Pancreas (tissue), 10 donors: Measurements from ENCODE around the gene RNU2-1. TPM values are rescaled to one million over a fixed set of nuclear protein-coding genes. Genes with fewer than 3 reads are reported as not detected.

ENCODE experiments used
- ATAC-seq, 4 donors: fragments of 200-7000 bp; cut with Tn5 transposase; one replicate each; pipeline versions ENCODE4 v1.8.0 to v1.9.1; 2020; ENCODE audit warnings: mild to moderate bottlenecking in 4 of 4, moderate library complexity in 4 of 4
- DNase-seq, 6 donors: peaks; one replicate each; pipeline ENCODE4 v3.0.0-alpha.2; 2020
- FAIRE-seq: peaks from 2 replicates; lab custom pipeline; 2012; peaks lifted over from hg19 to GRCh38; lab: Jason Lieb, UNC
- H3K27ac ChIP-seq, 4 donors: fragments of 200-600 bp; sonication (generic); 1 replicate in 3 of 4; 2 replicates in 1 of 4; pipeline versions ENCODE4 v1.5.0 to v1.8.0; 2020
- H3K27me3 ChIP-seq, 4 donors: fragments of 200-600 bp; one replicate each; pipeline ENCODE4 v1.8.0; 2021
- H3K36me3 ChIP-seq, 3 donors: fragments of 200-600 bp; sonication (generic) in 1 of 3; one replicate each; pipeline versions ENCODE4 v1.5.0 to v1.8.0; 2020 to 2021
- H3K4me1 ChIP-seq, 3 donors: fragments of 200-600 bp; one replicate each; pipeline ENCODE4 v1.8.0; 2021
- H3K4me3 ChIP-seq, 4 donors: fragments of 200-600 bp; sonication (generic) in 2 of 4; one replicate each; pipeline versions ENCODE4 v1.5.0 to v1.8.0; 2020 to 2021
- H3K9me3 ChIP-seq, 4 donors: fragments of 200-600 bp; one replicate each; pipeline ENCODE4 v1.8.0; 2021
- WGBS, 2 donors: extraction: QIAGEN DNeasy Blood & Tissue Kit; methylation state at CpG; one replicate each; pipeline ENCODE4 v1.1.7; 2013; 5-methylcytosine and 5-hydroxymethylcytosine counted together
- intact Hi-C, 3 donors: fragments of 100-400 bp; cut with DNase I; formaldehyde crosslinking; loops; one replicate each; pipeline versions ENCODE4 v1.11.1 to v1.14.2; 2022
- polyA plus RNA-seq, 2 donors: library from polyadenylated mRNA; stranded (reverse); fragments of 200-250 nt; gene quantifications; one replicate each; pipeline ENCODE4 v1.2.3, GENCODE V29; 2013
- total RNA-seq, 6 donors: library from RNA; stranded (reverse); fragmentation: NEBNext Ultra II Directional in 4 of 6; extraction: Animal tissue kit (Norgen Biotek cat#: 25700) in 4 of 6; gene quantifications; one replicate each; pipeline versions ENCODE4 v1.2.1 to v1.2.4, GENCODE V29; 2021 to 2023
- TF ChIP-seq, protein P1 (sequence below), 4 donors: fragments of 200-600 bp; sonication (generic) in 3 of 4; IDR thresholded peaks; one replicate each; pipeline versions ENCODE4 v1.5.0 to v1.8.0; 2021; ENCODE audit warnings: antibody characterized with exemption in 4 of 4
- donor health status: healthy with polysubstance abuse.
- donor health status: DM: no; HTN: no; CAD: no; lungs with moderate emphysema.
- donor health status: DM: no; HTN: no; CAD: no.
- donor health status: control.
- donor health status: control.
- donor health status: Bipolar disorder and iron deficiency.
- donor health status: DM: yes; HTN: yes; CAD: no.
- donor health status: DM: no; HTN: no; CAD: no.
- donor health status: DM: no; HTN: no; CAD: no.
- donor health status: DM: yes; HTN: yes; CAD: no.

The RNU2-1 gene
- total and polyA plus RNA-seq, 8 donors = 653 to 5,015 (median 2,487) TPM; not detected in 2

DNA sequence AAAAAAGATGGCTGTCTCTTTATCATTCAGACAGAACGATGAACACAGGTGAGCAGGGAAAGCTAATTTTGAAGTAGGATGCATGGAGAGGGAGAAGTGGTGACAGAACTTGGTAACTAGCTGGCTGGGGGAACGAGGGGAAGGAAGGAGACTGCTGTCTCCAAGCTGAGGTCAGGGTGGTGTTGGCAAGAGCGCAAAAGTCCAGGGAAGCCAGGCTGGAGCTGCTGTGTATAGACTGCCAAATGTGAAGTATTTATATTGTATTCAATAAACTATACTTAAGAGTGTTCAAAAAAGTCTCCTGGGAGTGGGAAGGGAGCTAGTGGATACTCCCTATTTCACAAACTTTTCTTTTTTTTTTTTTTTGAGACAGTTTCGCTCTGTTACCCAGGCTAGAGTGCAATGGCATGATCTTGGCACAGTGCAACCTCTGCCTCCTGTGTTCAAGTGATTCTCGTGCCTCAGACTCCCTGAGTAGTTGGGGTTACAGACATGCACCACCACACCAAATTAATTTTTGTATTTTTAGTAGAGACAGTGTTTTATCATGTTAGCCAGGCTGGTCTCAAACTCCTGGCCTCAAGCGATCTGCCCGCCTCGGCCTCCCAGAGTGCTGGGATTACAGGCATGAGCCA is 13.9 kb downstream of the RNU2-1 start:
- H3K27me3 ChIP-seq = no peaks in the 10 kb centered on the region
- intact Hi-C loops = loop anchor here in 1 of 3 donors (5.0 to 10.0 kb wide), 2 partner anchors 97 to 215 kb away; partner anchors contain the start of gene IFI35
- TF ChIP-seq, protein P1, sequence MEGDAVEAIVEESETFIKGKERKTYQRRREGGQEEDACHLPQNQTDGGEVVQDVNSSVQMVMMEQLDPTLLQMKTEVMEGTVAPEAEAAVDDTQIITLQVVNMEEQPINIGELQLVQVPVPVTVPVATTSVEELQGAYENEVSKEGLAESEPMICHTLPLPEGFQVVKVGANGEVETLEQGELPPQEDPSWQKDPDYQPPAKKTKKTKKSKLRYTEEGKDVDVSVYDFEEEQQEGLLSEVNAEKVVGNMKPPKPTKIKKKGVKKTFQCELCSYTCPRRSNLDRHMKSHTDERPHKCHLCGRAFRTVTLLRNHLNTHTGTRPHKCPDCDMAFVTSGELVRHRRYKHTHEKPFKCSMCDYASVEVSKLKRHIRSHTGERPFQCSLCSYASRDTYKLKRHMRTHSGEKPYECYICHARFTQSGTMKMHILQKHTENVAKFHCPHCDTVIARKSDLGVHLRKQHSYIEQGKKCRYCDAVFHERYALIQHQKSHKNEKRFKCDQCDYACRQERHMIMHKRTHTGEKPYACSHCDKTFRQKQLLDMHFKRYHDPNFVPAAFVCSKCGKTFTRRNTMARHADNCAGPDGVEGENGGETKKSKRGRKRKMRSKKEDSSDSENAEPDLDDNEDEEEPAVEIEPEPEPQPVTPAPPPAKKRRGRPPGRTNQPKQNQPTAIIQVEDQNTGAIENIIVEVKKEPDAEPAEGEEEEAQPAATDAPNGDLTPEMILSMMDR (IDR thresholded peaks at IDR 0.05) = no peak
- H3K4me1 ChIP-seq = peaks cover 6 to 11% (median 11%) of the 10 kb centered on the region in 3 donors
- DNase-seq = peak in 1 of 6 donors; percentile 6
- FAIRE-seq = no peak
- H3K36me3 ChIP-seq = no peaks in the 10 kb centered on the region
- no peaks in the 10 kb centered on the region for H3K9me3 ChIP-seq
- no peak for ATAC-seq
- WGBS, 2 donors = 79 to 85% methylated on average over 8 of the region's 8 CpGs
- H3K4me3 ChIP-seq = no peak overlapping the region
- no peak overlapping the region for H3K27ac ChIP-seq

GRCh38 chr17:43219001-43219400 is 14.8 kb downstream of the RNU2-1 start:
- no peak for ATAC-seq
- intact Hi-C loops = loop anchor here in 1 of 3 donors (10.0 kb wide), 1 partner anchor 214 kb away; the partner anchor contains the start of gene IFI35
- H3K4me3 ChIP-seq = no peak overlapping the region
- no peaks in the 10 kb centered on the region for H3K27me3 ChIP-seq
- DNase-seq = peak in 1 of 6 donors; percentile 3
- FAIRE-seq = no peak
- no peak overlapping the region for H3K27ac ChIP-seq
- WGBS, 2 donors = 89 to 94% methylated on average over 2 of the region's 2 CpGs
- TF ChIP-seq, protein P1 (IDR thresholded peaks at IDR 0.05) = no peak
- peaks cover 6 to 11% (median 11%) of the 10 kb centered on the region in 3 donors for H3K4me1 ChIP-seq
- H3K36me3 ChIP-seq = no peaks in the 10 kb centered on the region
- no peaks in the 10 kb centered on the region for H3K9me3 ChIP-seq

DNA sequence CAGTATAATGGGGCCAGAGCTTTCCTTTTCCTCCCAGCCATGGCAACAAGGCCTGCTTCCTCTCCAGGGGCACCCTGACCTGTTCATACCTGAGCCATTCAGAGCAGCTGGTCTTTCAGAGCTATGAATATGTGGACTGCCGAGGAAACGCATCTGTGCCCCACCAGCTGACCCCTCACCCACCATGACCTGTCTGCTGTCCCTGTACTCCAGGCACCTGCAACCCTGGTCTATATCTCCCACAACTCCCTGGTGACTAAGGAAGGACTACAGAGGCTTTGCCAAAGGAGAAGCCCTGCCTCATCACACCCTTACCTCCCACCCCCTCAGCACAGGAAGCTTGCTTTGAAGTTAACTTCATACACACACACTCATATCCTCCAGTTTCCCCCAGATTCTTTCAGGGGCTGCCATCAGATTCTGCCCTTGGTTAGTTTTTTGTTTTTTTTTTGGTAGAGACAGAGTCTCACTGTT is 16.1 kb downstream of the RNU2-1 start:
- intact Hi-C loops = loop anchor here in 1 of 3 donors (10.0 kb wide), 1 partner anchor 213 kb away; the partner anchor contains the start of gene IFI35
- no peak overlapping the region for H3K4me3 ChIP-seq
- H3K9me3 ChIP-seq = no peaks in the 10 kb centered on the region
- no peaks in the 10 kb centered on the region for H3K36me3 ChIP-seq
- no peak for DNase-seq
- FAIRE-seq = no peak
- no peaks in the 10 kb centered on the region for H3K27me3 ChIP-seq
- ATAC-seq = no peak
- TF ChIP-seq, protein P1 (IDR thresholded peaks at IDR 0.05) = no peak
- H3K4me1 ChIP-seq = peaks cover 6 to 22% (median 11%) of the 10 kb centered on the region in 3 donors
- H3K27ac ChIP-seq = no peak overlapping the region
- 91 to 100% methylated on average over 2 of the region's 2 CpGs for WGBS, 2 donors

DNA sequence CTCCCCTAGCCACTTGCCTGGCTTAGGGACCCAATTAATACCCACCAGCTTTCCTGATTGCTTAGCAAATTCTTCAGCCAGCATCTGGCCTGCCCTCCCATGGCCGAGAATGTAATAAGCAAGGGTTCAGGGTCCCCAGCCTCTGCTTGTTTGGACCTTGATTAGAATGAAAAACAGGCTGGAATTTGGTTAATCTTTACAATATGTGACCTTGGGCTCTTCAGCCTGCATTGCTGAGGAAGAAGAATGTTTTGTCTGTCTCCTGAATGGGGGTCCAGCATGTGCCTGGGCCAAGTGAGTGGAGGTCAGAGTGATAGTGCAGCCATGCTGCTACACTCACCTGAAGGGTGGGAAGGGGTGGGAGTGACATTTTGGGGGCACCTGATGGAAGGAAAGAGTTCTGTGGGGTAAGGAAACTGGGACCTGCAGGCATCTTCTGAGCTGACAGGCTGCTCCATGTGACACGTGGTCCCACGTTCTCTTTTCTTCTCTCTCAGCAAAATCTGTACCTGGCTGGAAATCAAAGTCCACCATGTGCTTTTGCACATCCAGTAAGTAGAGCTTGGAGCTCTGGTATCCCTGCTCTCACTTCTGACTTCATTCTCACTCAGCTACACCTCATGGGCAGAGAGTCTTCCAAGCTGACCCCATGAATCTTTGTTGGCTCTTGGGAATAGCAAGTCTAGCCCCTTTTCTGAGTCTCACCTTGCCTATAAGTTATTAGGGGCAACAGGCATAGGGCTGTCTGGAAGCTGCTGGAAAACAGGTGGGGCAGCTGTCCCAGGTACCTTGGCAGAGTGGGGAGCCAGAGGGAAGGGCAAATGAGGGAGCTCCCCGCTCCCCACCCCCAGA is 16.8 kb downstream of the RNU2-1 start:
- ATAC-seq = no peak
- TF ChIP-seq, protein P1 (IDR thresholded peaks at IDR 0.05) = no peak
- H3K4me3 ChIP-seq = no peak overlapping the region
- no peaks in the 10 kb centered on the region for H3K9me3 ChIP-seq
- no peak overlapping the region for H3K27ac ChIP-seq
- no peak for DNase-seq
- no peaks in the 10 kb centered on the region for H3K36me3 ChIP-seq
- H3K4me1 ChIP-seq = peaks cover 8 to 27% (median 15%) of the 10 kb centered on the region in 3 donors
- WGBS, 2 donors = 48 to 58% methylated on average over 4 of the region's 4 CpGs
- H3K27me3 ChIP-seq = no peaks in the 10 kb centered on the region
- no peak for FAIRE-seq
- intact Hi-C loops = loop anchor here in 1 of 3 donors (10.0 kb wide), 1 partner anchor 212 kb away; the partner anchor contains the start of gene IFI35
